ENCODE data around the gene NADK2.

GRCh38 chr5:36215910-36216309 is 25.8 kb downstream of the NADK2 start:
- TF ChIP-seq CTCF (IDR thresholded peaks at IDR 0.05) (no peak), POLR2AphosphoS5 (IDR thresholded peaks at IDR 0.05) (no peak)
